HepG2 (cell line): Measurements from ENCODE around the gene PLIN4. TPM values are rescaled to one million over a fixed set of nuclear protein-coding genes. Genes with fewer than 3 reads are reported as not detected.
A peak's percentile ranks its signal among the peaks of the same experiment; 100 is the strongest.
"Not testable (repeated sequence)": the region's sequence is repeated elsewhere in the genome, so short reads cannot be mapped to it uniquely, and the experiment has no call there.

Experiments used
- ATAC-seq: fragments of 200-7000 bp; cut with Tn5 transposase; 3 replicates; pipeline ENCODE4 v1.9.1; 2020; ENCODE audit warnings: mild to moderate bottlenecking, moderate library complexity
- BruUV-seq: library from RNA; stranded (reverse); fragments of 400-500 nt; replicated peaks from 2 replicates; lab custom pipeline; 2021; lab: Mats Ljungman, UMichigan
- CTCF ChIA-PET: fragments of 300-600 bp; formaldehyde crosslinking; extraction: SDS; loops from one replicate; lab custom pipeline; 2021; ENCODE audit warnings: low total read pairs, inconsistent platforms, low intra/inter-chr PET ratio; lab: Yijun Ruan, JAX
- POLR2A ChIA-PET: fragments of 350-600 bp; sonication (Branson Sonifier 250); formaldehyde crosslinking; loops from one replicate; lab custom pipeline; 2020; ENCODE audit warnings: antibody characterized with exemption, inconsistent platforms; lab: Yijun Ruan, JAX
- DNase-seq: peaks from one replicate; pipeline ENCODE4 v3.0.0-alpha.2; 2015; ENCODE audit warnings: low spot score
- FAIRE-seq: peaks from 3 replicates; lab custom pipeline; 2011; peaks lifted over from hg19 to GRCh38; lab: Jason Lieb, UNC
- H2AFZ ChIP-seq: one replicate; pipeline ENCODE4 v1.6.1; 2011; ENCODE audit warnings: low read length, inconsistent platforms
- H3K27ac ChIP-seq: fragments of 300-600 bp; 3 replicates; pipeline ENCODE4 v1.8.0; 2011; ENCODE audit warnings: mixed run types, mild to moderate bottlenecking, mixed read lengths, low read length, inconsistent platforms; ENCODE audit not compliant: insufficient read depth; ENCODE audit errors: extremely low read length
- H3K27me3 ChIP-seq, 2 experiments: fragments of 200-600 bp in 1 of 2; 2 replicates in 1 of 2; 3 replicates in 1 of 2; pipeline versions ENCODE4 v1.6.0 to v1.8.0; 2011; ENCODE audit warnings: low read length in 2 of 2, mild to moderate bottlenecking in 2 of 2, moderate library complexity in 2 of 2, inconsistent platforms in 1 of 2; ENCODE audit not compliant: insufficient read depth in 2 of 2, control insufficient read depth in 1 of 2
- H3K36me3 ChIP-seq, 2 experiments: fragments of 200-600 bp in 1 of 2; replicated peaks in 1 of 2; 2 replicates in 1 of 2; 3 replicates in 1 of 2; pipeline versions ENCODE4 v1.5.1 to v1.8.0; 2011; ENCODE audit warnings: low read length in 2 of 2, inconsistent platforms in 1 of 2; ENCODE audit not compliant: insufficient read depth in 2 of 2, control insufficient read depth in 1 of 2
- H3K4me1 ChIP-seq: 2 replicates; pipeline ENCODE4 v1.5.1; 2012; ENCODE audit warnings: low read length, inconsistent platforms; ENCODE audit not compliant: insufficient read depth
- H3K4me2 ChIP-seq: 2 replicates; pipeline ENCODE4 v1.6.0; 2011; ENCODE audit warnings: low read depth, low read length, inconsistent platforms
- H3K4me3 ChIP-seq, 3 experiments: fragments of 200-600 bp in 1 of 3; sonication (generic), shearing (Covaris generic) in 1 of 3; replicated peaks in 1 of 3; 2 replicates each; pipeline ENCODE4 v1.5.1; 2011 to 2016; ENCODE audit warnings: low read length in 3 of 3, inconsistent platforms in 2 of 3, low read depth in 2 of 3, mild to moderate bottlenecking in 2 of 3, control low read depth in 1 of 3, mixed read lengths in 1 of 3; ENCODE audit not compliant: insufficient read depth in 1 of 3
- H3K79me2 ChIP-seq: one replicate; pipeline ENCODE4 v1.6.1; 2011; ENCODE audit warnings: low read length, inconsistent platforms; ENCODE audit not compliant: insufficient read depth
- H3K9ac ChIP-seq: 2 replicates; pipeline ENCODE4 v1.6.0; 2011; ENCODE audit warnings: mild to moderate bottlenecking, low read depth, low read length, inconsistent platforms; ENCODE audit not compliant: insufficient read depth
- H3K9me3 ChIP-seq: 2 replicates; pipeline ENCODE4 v1.5.1; 2012; ENCODE audit warnings: mild to moderate bottlenecking, low read length
- H4K20me1 ChIP-seq: 2 replicates; pipeline ENCODE4 v1.6.0; 2011; ENCODE audit warnings: inconsistent platforms, mild to moderate bottlenecking, low read length, moderate library complexity; ENCODE audit not compliant: insufficient read depth
- AGO2 ChIP-seq: fragments of 200-400 bp; formaldehyde crosslinking; optimal IDR thresholded peaks from 2 replicates; pipeline ENCODE3; 2017; ENCODE audit warnings: mild to moderate bottlenecking, low read depth, low read length, moderate library complexity
- CHD4 ChIP-seq: fragments of 200-600 bp; sonication (generic); IDR thresholded peaks from 2 replicates; pipeline ENCODE4 v1.7.0; 2017; ENCODE audit warnings: mild to moderate bottlenecking, low read length, borderline replicate concordance
- PCBP1 ChIP-seq: fragments of 200-400 bp; formaldehyde crosslinking; IDR thresholded peaks from 2 replicates; pipeline ENCODE4 v1.6.1; 2017; ENCODE audit warnings: mild to moderate bottlenecking, low read depth, low read length, borderline replicate concordance
- RBFOX2 ChIP-seq: fragments of 200-400 bp; formaldehyde crosslinking; IDR thresholded peaks from 2 replicates; pipeline ENCODE4 v1.6.1; 2017; ENCODE audit warnings: low read depth, mild to moderate bottlenecking, low read length
- XRCC5 ChIP-seq: fragments of 200-400 bp; formaldehyde crosslinking; optimal IDR thresholded peaks from 2 replicates; pipeline ENCODE3; 2017; ENCODE audit warnings: mild to moderate bottlenecking, low read length
- ZNF629 ChIP-seq: sonication (generic); formaldehyde crosslinking; conservative IDR thresholded peaks from 2 replicates; pipeline ENCODE4 v1.5.0; 2020; ENCODE audit warnings: missing genetic modification reagents
- ZNF768 ChIP-seq: sonication (generic); formaldehyde crosslinking; IDR thresholded peaks from 2 replicates; pipeline ENCODE4 v1.4.0; 2020; ENCODE audit warnings: missing genetic modification reagents
- WGBS: methylation state at CpG from one replicate; pipeline ENCODE4 v1.1.6; 2017; ENCODE audit warnings: low lambda C conversion rate; 5-methylcytosine and 5-hydroxymethylcytosine counted together
- in situ Hi-C: cut with HindIII; loops from 2 replicates; pipeline ENCODE4 v1.10.0; 2017; ENCODE audit warnings: low pct_unique_long_range_greater_than_20kb; ENCODE audit not compliant: extremely low pct_ligation_motif_present
- intact Hi-C: fragments of 100-400 bp; cut with micrococcal nuclease; formaldehyde crosslinking; loops from one replicate; pipeline ENCODE4 v1.10.0; 2022; ENCODE audit not compliant: unreplicated experiment
- polyA plus RNA-seq, 8 experiments: library from polyadenylated mRNA; depleted of rRNA in 3 of 8; stranded (reverse) in 7 of 8; unstranded in 1 of 8; fragments of >200 nt; fragmentation: Illumina TruSeq in 4 of 8; extraction: Trizol in 4 of 8; gene quantifications; 2 replicates each; pipeline versions ENCODE4 v1.2.1 to v1.2.3, GENCODE V29; 2011 to 2016; ENCODE audit warnings: low read depth in 4 of 8, missing spikeins in 1 of 8, mixed read lengths in 1 of 8; ENCODE audit not compliant: insufficient read depth in 1 of 8
- total RNA-seq, 5 experiments: library from RNA; depleted of rRNA; stranded (reverse); fragments of >200 nt; fragmentation: Illumina TruSeq; extraction: Trizol; gene quantifications; 2 replicates each; pipeline ENCODE4 v1.2.3, GENCODE V29; 2016; ENCODE audit warnings: low read depth in 1 of 5
- TF ChIP-seq, protein P1 (sequence below): sonication (generic); formaldehyde crosslinking; IDR thresholded peaks from 2 replicates; pipeline ENCODE4 v1.9.0; 2022; ENCODE audit warnings: missing genetic modification reagents, mild to moderate bottlenecking, borderline replicate concordance

The PLIN4 gene
- total and polyA plus RNA-seq, 2 of the 13 experiments (the other 11 are each of a cell fraction or from before 2014, with no cell fraction given) = 1.1 to 1.3 TPM

DNA sequence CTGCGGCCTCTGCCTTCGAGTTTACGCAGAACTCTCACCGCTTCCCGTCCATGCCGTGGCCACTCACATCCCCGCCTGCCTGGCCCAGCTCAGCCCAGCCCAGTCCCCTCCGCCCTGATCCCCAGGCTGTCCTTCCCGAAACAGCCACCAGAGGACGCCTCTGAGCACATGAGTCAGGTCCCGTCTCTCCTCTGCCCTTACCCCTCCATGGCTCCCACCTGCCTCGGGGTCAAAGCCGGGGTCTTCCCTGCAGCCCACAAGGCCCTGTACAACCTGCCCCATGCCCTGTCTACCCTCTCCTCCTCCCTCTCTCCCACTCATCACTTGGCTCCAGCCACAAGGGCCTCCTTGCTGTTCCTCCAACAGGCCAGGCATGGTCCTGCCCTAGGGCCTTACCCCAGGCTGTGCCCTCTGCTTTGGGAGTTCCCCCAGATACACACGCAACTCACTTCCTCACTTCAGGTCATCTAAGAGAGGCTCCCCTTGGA, 49.3 kb upstream of the PLIN4 start (continued):
- peak; percentile 38 for TF ChIP-seq XRCC5
- peak; percentile 48; the same call in 1 of the 2 replicates for TF ChIP-seq ZNF768
- TF ChIP-seq, protein P1, sequence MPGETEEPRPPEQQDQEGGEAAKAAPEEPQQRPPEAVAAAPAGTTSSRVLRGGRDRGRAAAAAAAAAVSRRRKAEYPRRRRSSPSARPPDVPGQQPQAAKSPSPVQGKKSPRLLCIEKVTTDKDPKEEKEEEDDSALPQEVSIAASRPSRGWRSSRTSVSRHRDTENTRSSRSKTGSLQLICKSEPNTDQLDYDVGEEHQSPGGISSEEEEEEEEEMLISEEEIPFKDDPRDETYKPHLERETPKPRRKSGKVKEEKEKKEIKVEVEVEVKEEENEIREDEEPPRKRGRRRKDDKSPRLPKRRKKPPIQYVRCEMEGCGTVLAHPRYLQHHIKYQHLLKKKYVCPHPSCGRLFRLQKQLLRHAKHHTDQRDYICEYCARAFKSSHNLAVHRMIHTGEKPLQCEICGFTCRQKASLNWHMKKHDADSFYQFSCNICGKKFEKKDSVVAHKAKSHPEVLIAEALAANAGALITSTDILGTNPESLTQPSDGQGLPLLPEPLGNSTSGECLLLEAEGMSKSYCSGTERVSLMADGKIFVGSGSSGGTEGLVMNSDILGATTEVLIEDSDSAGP (CRISPR knock-in tag) = peak; percentile 55; the same call in 1 of the 2 replicates
- TF ChIP-seq CHD4 = peak; percentile 76; the same call in 1 of the 2 replicates

DNA sequence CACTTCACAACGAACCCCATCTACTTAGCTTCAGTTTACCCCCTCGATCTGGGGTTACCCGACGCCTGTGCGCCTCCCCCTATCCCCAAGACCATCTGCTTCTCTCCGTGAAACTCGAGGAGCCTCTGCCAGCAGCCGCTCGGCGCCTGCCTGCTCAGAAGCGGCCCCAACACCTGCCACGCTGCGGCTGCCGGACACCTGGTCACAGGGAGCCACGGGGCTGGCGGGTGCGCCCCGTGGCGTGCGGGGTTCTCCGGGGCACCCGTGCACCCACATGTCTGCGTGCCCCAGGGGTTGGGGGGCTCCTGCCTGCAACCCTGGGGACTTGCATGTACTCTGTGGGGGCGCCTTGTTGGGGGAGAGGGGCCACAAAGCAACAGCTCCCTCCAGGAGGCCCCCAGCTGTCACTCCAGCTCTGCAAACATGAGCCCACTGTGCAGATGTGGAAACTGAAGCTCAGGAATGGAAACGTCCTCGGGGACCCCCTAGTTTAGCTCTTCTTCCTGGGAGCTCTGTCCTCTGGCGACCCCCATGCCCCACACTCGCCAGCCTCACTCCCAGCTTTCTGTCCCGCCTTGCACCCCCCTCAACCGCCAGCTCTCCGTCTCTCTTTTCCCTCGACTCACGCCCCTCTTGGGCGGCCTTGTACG, 48.2 kb upstream of the PLIN4 start:
- Histone ChIP-seq H3K27me3 (no peaks in the 10 kb centered on the region), H3K4me3 (no peak overlapping the region), H2AFZ (no peak overlapping the region), H3K4me2 (no peak overlapping the region), H3K79me2 (peaks cover 48% of the 10 kb centered on the region), H3K27ac (no peak overlapping the region), H3K9me3 (no peaks in the 10 kb centered on the region), H3K36me3 (peaks cover 5 to 6% of the 10 kb centered on the region in 2 experiments; a peak in 4 of 5 replicates), H3K4me1 (no peaks in the 10 kb centered on the region), H4K20me1 (peaks cover 27% of the 10 kb centered on the region), H3K9ac (no peak overlapping the region)
- ATAC-seq = no peak
- in situ Hi-C loops (no loop called here), intact Hi-C loops (no loop called here)
- DNase-seq = no peak
- 98% methylated on average over 28 of the region's 35 CpGs for WGBS
- BruUV-seq = no TSS peak
- ChIA-PET POLR2A (no interaction called here), CTCF (interaction anchor here (2.0 kb wide), 1 partner anchor 70 kb away, joined by 13 read pairs; no protein-coding TSS in a partner anchor)
- TF ChIP-seq ZNF629 (CRISPR knock-in tag) = 0 out of 2 replicates have a peak, but pooled peaks have one; percentile 20
- TF ChIP-seq AGO2 = peak; percentile 60
- TF ChIP-seq RBFOX2 = 0 out of 2 replicates have a peak, but pooled peaks have one; percentile 38
- TF ChIP-seq PCBP1 = no peak
- FAIRE-seq = no peak

DNA sequence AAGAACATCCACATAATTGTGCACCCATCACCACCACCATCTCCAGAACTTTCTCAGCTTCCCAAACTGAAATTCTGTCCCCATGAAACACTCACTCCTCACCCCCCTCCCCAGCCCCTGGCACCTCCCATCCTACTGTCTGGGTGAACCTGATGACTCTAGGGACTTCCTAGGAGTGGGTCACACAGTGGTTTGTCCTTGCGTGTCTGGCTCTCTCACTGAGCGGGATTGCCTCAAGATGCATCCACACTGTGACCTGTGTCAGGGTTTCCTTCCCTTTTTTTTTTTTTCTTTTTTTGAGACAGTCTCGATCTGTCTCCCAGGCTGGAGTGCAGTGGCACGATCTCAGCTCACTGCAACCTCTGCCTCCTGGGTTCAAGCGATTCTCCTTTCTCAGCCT, 45.3 kb upstream of the PLIN4 start:
- 93% methylated on average over 5 of the region's 5 CpGs for WGBS
- H4K20me1 ChIP-seq = peaks cover 21% of the 10 kb centered on the region
- H3K4me3 ChIP-seq, H3K27me3 ChIP-seq, H3K4me1 ChIP-seq, H3K36me3 ChIP-seq, ATAC-seq, H3K4me2 ChIP-seq, intact Hi-C loops, H3K27ac ChIP-seq, FAIRE-seq, in situ Hi-C loops, CTCF ChIA-PET, POLR2A ChIA-PET, H2AFZ ChIP-seq, DNase-seq, BruUV-seq, H3K9me3 ChIP-seq, H3K9ac ChIP-seq: not testable (repeated sequence)
- H3K79me2 ChIP-seq = peaks cover 36% of the 10 kb centered on the region

DNA sequence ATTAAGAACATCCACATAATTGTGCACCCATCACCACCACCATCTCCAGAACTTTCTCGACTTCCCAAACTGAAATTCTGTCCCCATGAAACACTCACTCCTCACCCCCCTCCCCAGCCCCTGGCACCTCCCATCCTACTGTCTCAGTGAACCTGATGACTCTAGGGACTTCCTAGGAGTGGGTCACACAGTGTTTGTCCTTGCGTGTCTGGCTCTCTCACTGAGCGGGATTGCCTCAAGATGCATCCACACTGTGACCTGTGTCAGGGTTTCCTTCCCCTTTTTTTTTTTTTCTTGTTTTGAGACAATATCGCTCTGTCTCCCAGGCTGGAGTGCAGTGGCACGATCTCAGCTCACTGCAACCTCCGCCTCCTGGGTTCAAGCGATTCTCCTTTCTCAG, 43.8 kb upstream of the PLIN4 start:
- intact Hi-C loops, in situ Hi-C loops, CTCF ChIA-PET, H3K9ac ChIP-seq, FAIRE-seq, H3K27ac ChIP-seq, POLR2A ChIA-PET, H3K4me2 ChIP-seq, H3K27me3 ChIP-seq, H3K9me3 ChIP-seq, H2AFZ ChIP-seq, H3K4me3 ChIP-seq, DNase-seq, H3K4me1 ChIP-seq, BruUV-seq, ATAC-seq: not testable (repeated sequence)
- Histone ChIP-seq H3K79me2 (peaks cover 27% of the 10 kb centered on the region), H3K36me3 (peaks cover 2 to 12% of the 10 kb centered on the region in 2 experiments; a peak in 2 of 5 replicates), H4K20me1 (peaks cover 10% of the 10 kb centered on the region; the same call in 1 of the 2 replicates)
- WGBS = 97% methylated on average over 7 of the region's 7 CpGs
